GM12801 (cell line): Measurements from ENCODE around the gene TMEM59L.

Source experiments
- CTCF ChIP-seq: IDR thresholded peaks from one replicate; pipeline ENCODE4 v1.5.1; 2011; ENCODE audit warnings: control low read depth; ENCODE audit not compliant: insufficient read length; ENCODE audit errors: extremely low read depth

Gene TMEM59L

GRCh38 chr19:18644196-18645034 is 31.7 kb downstream of the TMEM59L start:
- no peak for TF ChIP-seq CTCF

DNA sequence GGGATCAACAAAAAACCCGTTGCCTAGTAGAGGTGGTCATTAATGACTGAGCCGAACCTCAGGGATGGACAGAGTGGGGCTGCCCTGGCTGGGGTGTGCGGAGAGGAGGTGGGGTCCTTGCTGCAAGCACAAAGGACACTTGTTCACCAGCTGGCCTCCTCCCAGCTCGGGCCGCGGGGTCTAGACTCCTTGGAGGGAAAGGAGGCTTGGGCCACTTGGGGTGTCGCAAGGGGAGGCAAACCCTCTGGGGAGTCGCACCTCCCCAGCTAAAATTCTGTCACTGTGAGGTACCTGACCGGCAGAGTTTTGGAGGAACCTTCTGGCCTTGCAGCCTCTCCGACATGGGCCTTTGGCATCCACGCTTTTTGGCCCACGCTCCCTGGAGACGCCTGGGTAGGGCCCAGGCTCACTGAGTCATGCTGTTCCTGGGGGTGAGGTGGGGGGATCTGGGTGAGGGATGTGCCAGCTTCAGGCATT is 32.4 kb downstream of the TMEM59L start:
- no peak for TF ChIP-seq CTCF

DNA sequence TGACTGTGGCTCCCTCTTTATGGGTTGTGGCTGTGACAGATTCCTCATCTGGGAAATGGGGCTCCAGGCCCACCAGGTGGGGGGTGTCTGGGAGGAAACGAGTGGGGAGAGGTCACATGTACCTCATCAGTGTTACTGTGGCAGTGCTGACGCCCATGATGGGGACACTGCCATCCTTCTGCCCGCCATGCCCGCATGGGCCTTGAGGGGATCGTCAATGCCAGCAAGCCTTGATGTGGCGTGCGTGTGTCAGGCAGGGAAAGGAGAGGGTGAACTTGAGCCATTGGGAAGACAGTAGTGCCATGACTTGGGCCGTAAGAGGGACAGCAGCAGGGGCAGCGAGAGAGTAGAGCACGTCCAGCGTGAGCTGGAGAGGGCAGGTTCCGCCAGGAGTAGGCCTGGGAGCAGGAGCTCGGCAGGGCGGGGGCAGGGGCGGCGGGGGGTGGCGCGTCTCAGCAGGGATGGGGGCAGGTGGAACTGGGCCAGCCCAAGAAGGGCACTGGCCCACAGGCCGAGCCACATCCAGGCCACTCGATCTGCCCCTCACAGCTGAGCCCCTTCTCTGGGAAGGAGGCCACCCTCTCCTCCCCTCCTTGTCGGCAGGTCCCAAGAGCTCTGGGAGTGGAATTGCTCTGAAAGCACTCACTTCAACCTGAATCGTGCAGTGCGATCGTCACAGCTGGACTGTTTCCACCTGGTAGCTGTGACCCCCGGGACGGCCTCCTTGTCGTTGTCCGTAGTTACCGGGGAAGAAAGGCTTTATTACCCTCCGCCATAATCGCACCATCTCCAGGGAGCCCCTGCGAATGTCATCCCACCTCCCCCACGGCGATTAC is 34.1 kb downstream of the TMEM59L start:
- TF ChIP-seq CTCF = no peak

GRCh38 chr19:18647371-18647767 is 34.7 kb downstream of the TMEM59L start:
- no peak for TF ChIP-seq CTCF

DNA sequence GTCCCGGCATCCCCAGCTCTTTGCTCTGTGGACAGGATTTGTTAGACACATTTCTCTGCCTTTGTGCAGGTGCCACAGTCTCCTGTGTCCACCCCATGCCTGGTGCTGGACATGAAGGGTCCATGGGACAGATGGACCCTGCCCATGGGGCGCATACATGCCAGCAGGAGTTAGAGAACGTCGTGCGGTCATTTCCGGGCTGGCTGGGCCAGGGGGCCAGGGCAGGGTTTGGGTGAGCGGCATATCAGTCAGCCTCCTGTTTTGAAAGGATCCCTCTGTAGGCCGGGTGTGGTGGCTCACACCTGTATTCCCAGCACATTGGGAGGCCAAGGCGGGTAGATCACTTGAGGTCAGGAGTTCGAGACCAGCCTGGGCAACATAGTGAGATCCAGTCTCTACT is 35.1 kb downstream of the TMEM59L start:
- TF ChIP-seq CTCF = no peak

DNA sequence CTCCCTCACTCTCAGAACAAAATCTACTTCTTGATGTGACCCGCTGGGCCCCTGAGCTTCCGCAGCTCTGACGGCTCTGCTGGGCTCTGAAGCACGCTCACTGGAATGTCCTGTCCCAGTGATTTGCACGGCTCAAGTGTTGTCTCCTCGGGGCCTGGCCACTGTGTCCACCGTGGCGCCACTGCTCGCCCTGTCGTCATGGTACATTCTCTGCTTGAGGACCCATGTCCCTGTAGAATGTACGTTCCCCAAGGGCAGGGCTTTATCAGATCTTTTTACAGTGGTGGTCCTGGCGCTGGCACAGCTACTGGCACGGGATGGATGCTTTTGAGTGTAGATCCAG is 36.3 kb downstream of the TMEM59L start:
- no peak for TF ChIP-seq CTCF

- no peak for TF ChIP-seq CTCF
Observed at GRCh38 chr19:18649371-18650020, 36.8 kb downstream of the TMEM59L start.
